Measurements from ENCODE around the gene TNNI3K.

The TNNI3K gene

DNA sequence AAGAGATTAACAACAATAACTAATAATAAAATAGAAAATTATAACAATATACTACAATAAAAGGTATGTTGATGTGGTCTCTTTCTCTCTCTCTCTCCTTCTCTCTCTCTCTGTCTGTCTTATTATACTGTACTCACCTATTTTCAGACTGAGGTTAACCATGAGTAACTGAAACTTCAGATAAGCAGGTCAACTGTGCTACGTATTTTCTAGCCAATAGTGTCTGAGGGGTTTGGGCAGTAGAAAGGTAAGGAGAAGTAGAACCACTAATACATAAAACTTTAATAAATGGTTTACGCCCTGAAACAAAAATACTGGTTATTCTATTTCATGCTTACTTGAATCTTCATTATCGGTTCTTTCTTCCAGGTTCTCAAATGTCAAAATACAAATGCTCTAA is 348.2 kb downstream of the TNNI3K start:
- DNase-seq, result no peak

DNA sequence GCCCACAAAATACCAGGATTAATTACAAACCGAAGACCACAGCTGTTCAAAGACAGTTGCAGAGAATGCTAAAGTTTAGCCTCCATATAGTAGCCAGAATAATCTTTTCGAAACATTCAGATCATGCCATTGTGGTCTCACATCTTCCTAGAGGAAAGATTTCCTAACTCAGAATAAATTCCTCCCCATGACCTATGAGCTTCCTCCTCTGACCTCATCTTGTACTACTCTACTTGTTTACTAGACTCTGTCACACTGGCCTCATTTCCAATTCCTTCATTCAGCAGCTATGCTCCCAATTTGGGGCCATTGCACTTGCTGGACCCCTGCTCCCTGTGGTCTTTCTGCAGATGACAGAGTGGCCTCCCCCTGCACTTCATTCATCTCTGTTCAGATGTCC is 349.0 kb downstream of the TNNI3K start:
- no peak for DNase-seq

DNA sequence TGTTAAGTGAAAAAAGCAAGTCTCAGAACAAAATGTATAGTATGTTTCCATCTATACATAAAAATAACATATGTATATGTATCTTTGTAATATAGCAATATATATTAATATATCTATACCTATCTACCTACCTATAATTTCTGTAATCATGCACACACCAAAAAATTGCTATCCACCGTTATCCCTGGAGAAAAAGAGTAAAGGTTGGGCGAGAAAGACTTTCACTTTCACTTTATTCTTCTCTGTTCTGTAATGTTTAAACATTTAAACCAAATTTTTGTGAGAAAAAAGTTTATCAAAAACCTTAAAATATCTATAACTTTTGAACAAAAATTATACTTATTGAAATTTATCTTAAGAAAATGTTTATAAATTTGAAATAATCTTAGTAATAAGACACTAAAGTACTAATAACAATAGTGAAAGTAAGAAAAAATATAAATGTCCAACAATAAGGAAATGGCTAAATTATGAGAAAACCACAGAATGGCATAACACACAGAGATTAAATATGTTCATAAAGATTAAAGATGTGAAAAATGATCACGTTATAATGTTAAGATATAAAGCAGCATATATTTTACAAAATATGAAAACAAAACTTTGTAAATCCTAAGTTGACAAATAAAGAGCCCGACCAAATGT is 351.2 kb downstream of the TNNI3K start:
- DNase-seq, result no peak

DNA sequence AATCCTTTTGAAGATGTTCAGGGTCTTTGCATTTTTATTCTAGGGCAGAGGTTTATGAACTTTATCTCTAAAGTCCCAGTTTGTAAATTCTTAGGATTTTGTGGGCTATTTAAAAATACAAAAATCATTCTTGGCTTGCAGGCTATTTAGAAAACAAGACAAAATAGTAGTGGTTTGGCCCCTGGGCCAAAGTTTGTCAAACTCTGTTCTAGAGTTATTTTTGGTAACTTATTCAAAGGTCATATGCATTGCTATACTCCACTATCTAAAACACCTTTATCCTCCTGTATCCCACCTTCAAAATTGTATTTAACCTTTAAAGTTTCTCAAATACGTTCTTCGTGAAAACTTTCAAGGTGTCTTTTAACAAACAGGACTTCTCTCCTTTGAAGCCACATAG is 352.7 kb downstream of the TNNI3K start:
- DNase-seq, result no peak

DNA sequence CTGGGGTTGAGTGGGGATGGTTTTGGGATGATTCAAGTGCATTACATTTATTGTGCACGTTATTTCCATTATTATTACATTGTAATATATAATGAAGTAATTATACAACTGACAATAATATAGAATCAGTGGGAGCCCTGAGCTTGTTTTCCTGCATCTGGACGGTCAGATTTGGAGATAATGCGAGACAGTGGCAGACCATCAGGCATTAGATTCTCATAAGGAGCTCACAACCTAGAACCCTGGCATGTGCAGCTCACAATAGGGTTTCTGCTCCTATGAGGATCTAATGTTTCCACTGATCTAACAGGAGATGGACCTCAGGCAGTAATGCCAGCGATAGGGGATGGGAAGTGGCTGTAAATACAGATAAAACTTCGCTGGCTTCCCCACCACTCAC is 355.1 kb downstream of the TNNI3K start:
- no peak for DNase-seq

DNA sequence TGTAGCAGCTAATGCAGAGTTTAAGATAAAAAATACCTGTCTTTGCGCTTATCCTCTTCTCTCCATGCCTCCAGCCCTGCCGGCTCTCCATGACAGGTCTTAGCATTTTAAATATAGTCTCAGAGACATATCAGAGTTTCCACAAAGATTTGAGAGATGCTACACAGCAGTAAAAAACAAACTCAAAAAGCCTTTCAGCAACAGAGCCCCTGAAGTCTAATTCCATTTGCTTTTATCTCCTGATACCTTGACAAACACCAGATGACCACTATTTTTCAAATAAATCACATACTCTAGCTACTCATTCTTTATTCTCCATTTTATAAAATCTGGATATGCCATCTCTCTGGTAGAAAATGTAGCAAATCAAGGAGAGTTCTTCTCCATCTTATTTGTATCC is 356.8 kb downstream of the TNNI3K start:
- no peak for DNase-seq

DNA sequence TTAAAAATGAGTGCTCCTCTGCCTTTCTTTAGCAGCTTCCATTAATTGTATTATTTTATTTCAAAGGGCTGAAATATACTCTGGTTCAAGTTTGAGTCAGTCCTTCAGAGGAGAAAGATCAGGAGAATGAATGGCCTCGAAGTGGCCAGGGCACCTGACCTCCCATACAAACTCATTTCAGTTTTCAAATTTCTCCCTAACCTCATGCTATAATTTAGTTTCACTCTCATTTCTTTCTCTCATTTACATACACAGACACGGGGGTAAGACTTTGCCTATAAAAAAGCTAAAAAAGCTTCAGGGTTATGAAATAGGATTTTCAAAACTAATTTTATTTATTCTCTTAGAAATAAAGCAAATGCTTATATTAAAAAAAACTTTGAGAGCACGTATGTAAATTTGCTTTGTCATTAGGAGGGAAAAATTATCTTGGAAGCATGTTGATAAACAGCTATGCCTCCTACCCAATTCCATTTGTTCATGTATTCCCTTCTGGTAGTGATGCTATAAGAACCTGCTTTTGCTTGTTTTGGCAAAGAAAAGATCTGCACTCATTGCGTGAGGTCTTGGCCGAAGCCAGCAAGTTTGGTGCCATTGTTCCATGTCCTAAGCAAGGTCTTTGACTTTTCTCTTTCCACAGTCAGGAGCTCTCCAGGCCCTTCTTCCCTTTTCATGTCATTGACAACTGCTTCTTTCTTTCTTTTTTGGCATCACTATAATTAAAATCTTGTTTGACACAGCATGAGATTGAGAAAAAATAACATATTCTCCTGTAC is 357.6 kb downstream of the TNNI3K start:
- DNase-seq, result no peak

Data from CD4-positive, alpha-beta T cell treated with Interleukin-4 for 4 hours (primary cell).